ENCODE measurements around the gene XKR7.

DNA sequence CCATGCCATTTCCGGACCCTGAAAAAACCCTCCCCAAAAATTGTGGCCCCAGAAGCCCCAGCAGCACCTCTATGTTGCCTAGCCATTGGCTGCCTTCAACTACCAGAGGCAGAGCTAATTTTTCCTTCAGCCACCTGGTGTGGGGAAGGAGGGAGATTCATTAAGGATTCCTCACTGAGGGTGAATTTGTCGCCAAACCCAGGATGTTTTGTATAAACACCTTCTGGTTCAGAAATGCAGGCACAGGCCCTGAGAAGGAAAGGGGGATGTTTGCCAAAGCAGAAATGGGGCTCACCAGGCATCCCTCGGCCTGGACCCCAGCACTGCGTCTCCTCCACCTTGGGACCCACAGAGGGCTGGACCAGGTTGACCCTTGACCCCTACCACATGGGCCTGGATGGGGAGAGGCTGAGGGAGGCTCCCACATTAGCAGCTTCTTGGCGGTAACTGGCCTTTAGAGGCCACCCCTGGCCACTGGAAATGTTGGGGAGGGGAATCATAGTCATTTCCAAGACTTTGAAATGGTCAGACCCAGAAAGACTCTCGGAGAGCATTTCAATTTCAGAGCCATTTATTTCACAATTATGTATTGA lies 14.3 kb upstream of the XKR7 start:
- TF ChIP-seq, protein P1, sequence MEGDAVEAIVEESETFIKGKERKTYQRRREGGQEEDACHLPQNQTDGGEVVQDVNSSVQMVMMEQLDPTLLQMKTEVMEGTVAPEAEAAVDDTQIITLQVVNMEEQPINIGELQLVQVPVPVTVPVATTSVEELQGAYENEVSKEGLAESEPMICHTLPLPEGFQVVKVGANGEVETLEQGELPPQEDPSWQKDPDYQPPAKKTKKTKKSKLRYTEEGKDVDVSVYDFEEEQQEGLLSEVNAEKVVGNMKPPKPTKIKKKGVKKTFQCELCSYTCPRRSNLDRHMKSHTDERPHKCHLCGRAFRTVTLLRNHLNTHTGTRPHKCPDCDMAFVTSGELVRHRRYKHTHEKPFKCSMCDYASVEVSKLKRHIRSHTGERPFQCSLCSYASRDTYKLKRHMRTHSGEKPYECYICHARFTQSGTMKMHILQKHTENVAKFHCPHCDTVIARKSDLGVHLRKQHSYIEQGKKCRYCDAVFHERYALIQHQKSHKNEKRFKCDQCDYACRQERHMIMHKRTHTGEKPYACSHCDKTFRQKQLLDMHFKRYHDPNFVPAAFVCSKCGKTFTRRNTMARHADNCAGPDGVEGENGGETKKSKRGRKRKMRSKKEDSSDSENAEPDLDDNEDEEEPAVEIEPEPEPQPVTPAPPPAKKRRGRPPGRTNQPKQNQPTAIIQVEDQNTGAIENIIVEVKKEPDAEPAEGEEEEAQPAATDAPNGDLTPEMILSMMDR (IDR thresholded peaks at IDR 0.05) = no peak
- no peak for TF ChIP-seq POLR2A (IDR thresholded peaks at IDR 0.05)

All from right lobe of liver (tissue), 4 donors.